GM12874 (cell line): ENCODE data around the gene TRAF4.

Experiments used
- TF ChIP-seq, protein P1 (sequence below): IDR thresholded peaks from 2 replicates; pipeline ENCODE4 v1.5.1; 2011; ENCODE audit warnings: low read depth, mild to moderate bottlenecking, control low read depth, low read length, moderate library complexity; ENCODE audit not compliant: insufficient read depth

Gene TRAF4

DNA sequence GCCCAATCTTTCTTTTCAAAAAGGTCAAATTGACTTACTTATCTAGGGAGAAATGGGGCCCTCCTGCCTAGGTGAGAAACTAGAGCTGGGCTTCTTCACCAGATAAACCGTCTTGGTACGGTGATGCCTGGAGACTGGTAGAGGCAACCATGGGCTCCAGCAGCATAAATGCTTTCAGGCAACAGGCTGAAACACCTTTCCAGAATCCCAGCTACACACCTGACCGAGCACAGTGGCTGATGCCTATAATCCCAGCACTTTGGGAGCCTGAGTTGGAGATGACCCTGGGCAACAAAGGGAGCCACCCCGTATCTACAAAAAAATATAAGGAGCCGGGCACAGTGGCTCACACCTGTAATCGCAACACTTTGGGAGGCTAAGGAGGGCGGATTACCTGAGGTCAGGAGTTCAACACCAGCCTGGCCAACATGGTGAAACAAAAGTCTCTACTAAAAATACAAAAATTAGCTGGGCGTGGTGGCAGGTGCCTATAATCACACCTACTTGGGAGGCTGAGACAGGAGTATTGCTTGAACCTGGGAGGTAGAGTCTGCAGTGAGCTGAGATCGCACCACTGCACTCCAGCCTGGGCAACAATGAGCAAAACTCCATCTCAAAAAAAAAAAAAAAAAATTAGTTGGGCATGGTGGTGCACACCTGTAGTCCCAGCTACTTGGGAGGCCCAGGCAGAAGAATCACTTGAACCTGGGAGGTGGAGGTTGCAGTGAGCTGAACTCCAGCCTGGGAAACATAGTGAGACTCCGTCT, 8.0 kb downstream of the TRAF4 start:
- TF ChIP-seq, protein P1, sequence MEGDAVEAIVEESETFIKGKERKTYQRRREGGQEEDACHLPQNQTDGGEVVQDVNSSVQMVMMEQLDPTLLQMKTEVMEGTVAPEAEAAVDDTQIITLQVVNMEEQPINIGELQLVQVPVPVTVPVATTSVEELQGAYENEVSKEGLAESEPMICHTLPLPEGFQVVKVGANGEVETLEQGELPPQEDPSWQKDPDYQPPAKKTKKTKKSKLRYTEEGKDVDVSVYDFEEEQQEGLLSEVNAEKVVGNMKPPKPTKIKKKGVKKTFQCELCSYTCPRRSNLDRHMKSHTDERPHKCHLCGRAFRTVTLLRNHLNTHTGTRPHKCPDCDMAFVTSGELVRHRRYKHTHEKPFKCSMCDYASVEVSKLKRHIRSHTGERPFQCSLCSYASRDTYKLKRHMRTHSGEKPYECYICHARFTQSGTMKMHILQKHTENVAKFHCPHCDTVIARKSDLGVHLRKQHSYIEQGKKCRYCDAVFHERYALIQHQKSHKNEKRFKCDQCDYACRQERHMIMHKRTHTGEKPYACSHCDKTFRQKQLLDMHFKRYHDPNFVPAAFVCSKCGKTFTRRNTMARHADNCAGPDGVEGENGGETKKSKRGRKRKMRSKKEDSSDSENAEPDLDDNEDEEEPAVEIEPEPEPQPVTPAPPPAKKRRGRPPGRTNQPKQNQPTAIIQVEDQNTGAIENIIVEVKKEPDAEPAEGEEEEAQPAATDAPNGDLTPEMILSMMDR, result no peak

DNA sequence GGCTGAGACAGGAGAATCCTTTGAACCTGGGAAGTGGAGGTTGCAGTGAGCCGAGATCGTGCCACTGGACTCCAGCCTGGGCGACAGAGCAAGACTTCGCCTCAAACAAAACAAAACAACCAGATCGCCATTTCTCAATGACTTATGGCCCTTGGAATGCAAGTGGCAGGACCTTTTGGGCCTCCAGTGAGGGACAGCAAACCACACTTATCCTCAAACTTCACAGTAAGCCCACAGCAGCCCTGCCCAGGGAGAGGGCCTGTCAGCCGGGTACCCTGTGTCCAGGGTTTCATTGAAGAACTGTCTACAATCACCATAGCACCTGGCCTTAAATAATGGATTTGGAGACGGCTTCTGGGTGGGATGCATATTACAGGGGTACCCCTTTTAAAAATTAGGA, 11.7 kb downstream of the TRAF4 start:
- TF ChIP-seq, protein P1, result no peak

DNA sequence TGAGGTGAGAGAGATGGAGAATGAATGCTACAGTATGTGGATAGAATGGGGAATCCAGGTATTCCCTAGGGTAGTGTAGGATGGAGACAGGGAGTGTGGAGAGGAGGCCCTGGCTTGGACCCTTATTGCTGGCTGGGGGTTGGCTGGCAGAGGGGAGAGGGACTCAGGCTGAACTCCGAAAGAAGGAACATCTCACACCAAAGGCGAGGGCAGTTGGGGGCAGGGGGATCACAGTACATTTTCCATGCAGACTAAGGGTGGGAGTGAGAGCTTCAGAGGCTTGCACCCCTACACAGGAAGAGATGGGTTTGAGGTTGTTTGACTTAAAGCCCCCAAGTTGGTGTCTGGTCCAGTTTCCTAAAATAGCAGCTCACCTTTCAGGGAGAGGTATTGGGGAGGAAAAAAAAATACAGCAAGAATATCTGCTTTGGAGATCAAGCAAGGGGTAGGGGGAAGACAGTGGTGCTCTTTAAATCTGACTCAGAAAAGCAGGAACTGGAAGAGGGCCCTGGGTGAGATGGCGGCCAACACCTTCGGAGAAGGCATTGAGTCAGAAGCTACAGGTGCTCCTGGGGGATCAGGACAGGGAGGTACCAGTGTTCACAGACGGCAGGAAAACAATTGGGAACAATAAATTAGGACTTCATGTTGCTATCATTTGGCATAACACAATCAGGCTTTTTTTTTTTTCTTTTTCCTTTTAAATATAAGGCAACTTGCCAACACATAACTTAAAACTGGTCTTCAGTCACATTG, 12.4 kb downstream of the TRAF4 start:
- TF ChIP-seq, protein P1, result no peak

DNA sequence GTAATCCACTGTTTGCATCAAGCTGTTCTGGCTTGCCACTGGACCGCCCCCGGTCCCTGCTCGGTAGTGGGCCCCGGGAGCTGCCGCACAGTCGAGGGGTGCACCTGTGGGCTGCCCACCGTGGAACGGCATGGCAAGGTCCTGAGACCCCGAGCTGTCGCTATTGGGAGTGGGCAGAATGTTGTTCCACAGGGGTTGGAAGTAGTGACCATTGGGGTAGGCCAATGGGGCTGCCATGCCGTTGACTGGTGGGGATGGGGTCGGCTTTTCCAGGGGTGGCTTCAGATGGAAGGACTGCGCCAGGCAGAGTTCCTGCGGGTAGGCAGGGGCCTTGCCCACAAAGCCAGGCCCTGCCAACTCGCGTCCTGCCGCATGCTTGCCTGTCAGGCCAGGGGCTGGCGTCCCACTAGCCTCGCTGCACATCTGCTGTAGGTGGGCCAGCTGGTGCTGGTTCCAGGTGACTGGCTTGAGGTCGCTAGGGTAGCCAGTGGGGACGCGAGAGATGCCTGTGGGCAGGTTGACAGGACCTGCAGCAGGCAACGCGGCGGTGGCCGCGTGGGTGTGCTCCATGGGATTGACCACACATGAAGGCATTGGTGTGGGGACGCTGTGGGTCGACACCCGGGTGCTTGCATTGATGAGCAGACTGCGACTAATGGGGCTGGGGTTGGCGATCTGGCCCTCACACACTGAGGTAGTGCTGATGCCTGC, 14.8 kb downstream of the TRAF4 start:
- TF ChIP-seq, protein P1, result no peak

DNA sequence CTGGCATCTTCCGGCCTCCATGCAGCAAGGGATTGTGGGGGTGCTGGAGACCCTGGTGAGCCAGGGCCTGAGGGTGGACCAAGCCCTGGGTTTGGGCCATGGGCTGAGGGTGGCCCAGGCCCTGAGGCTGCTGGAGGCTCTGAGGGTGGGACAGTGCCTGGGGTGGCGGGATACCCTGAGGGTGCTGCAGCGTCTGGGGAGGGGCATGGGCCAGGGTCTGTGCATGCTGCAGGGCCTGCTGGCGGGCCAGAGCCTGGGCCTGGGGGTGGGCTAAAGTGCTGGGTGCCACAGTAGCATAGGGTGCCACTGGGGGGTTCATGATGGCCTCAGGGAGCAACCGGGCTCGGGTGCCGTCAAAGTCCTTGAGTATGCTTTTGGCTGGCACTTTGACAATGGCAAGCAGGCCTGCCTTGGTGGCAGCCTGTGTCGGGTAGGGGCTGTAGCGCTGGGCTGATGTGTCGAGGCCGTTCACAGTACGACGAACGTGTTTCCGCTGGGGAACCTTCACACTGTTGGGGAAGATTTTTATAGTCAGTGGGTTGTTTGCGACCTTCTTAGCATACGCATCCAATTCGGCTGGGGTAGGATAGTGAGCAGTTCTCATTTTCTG, 15.6 kb downstream of the TRAF4 start:
- TF ChIP-seq, protein P1, result no peak

DNA sequence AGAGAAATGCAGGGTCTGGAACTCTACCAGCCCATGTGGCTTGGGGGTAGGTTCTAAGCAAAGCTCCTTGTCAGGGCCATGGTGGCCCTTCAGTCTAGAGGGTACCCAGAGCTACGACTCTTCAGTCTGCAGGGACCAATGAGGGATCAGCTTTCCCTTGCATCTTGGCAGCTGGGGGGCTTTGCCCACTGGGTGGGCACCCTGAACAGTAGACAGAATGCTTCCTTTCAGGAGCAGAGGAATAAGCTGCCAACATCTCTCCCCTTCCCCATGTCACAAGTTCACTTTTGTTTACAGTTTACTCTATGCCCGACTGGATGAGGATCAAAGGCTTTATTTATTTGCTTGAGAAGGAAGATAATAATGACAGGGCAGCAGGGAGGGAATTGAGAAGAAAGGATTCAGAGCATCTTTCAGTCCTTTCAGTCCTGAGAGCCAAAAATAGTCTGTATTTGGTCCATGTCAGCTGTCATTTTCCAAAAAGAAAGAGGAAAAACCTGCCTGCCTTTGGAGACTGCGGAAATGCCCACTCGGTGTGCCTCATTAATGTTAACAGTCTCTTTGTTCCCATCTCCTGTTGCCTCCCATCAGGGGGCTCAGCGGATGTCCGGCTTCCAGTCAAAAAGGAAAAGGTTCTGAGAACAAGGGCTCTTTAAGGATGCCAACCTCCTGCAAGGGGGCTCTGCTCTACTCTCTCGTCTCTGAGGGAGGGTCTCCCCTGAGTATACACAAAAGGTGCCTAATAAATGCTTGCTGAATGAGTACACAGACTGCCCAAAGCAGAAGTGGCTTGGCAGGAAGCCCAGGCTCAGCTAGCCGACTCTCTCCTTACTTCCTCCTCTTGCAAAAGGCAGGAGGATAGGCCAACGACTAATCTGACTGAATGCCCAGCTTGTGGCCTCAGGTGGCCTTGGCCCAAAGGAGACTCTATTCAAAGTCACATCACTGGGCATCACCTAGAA, 17.1 kb downstream of the TRAF4 start:
- TF ChIP-seq, protein P1, result no peak
